ENCODE results near the gene KCNQ5. TPM values are rescaled to one million over a fixed set of nuclear protein-coding genes. Genes with fewer than 3 reads are reported as not detected.

KCNQ5 gene
- total and polyA plus RNA-seq, 2 of the 8 experiments (the other 6 are each of a cell fraction or from before 2014, with no cell fraction given), result 0.83 to 1.2 TPM

DNA sequence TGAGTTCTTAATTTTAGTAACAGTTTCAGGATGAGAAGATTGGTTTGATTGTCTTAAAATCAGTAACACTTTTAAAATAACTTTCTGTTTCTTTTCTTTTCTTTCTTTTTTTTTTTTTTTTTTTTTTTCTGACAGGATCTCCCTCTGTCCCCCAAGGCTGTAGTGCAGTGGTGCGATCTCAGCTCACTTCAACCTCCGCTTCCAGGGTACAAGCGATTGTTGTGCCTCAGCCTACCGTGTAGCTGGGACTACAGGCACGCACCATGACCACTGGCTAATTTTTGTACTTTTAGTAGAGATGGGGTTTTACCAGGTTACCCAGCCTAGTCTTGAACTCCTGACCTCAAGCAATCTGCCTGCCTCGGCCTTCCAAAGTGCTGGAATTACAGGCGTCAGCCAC, 33.7 kb upstream of the KCNQ5 start (continued):
- TF ChIP-seq, protein P1, sequence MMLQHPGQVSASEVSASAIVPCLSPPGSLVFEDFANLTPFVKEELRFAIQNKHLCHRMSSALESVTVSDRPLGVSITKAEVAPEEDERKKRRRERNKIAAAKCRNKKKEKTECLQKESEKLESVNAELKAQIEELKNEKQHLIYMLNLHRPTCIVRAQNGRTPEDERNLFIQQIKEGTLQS (IDR thresholded peaks at IDR 0.05; ENCODE audit: insufficient read depth, low read depth, low read length), result no peak
- TF ChIP-seq SAP30 (IDR thresholded peaks at IDR 0.05; ENCODE audit: insufficient read depth, insufficient replicate concordance, low read length), result no peak
- TF ChIP-seq POLR2A (IDR thresholded peaks at IDR 0.05; ENCODE audit: control extremely low read depth in 1 of 2, low read depth in 2 of 2, low read length in 2 of 2), result no peak
- no peak for TF ChIP-seq RAD21 (IDR thresholded peaks at IDR 0.05 in 1 of 2, conservative IDR thresholded peaks at IDR 0.05 in 1 of 2; ENCODE audit: low read depth in 2 of 2, low read length in 2 of 2)
- no peak for TF ChIP-seq CBX5 (IDR thresholded peaks at IDR 0.05; ENCODE audit: low read depth, low read length)
- no peak for TF ChIP-seq FOSL1 (IDR thresholded peaks at IDR 0.05; ENCODE audit: insufficient read depth, low read depth, low read length)

Measured in H1 (cell line).